Endothelial cell of umbilical vein (primary cell): Measurements from ENCODE around the gene ARF1. TPM values are rescaled to one million over a fixed set of nuclear protein-coding genes. Genes with fewer than 3 reads are reported as not detected.
"Not testable (repeated sequence)": the region's sequence is repeated elsewhere in the genome, so short reads cannot be mapped to it uniquely, and the experiment has no call there.

Experiments
- BruUV-seq: library from RNA; stranded (reverse); fragments of 400-500 nt; replicated peaks from 2 replicates; lab custom pipeline; 2021; lab: Mats Ljungman, UMichigan
- CTCF ChIA-PET: fragments of 300-600, 350-600 bp; sonication (Branson Sonifier 250); formaldehyde crosslinking; loops from one replicate; lab custom pipeline; 2021; ENCODE audit warnings: antibody characterized with exemption, inconsistent platforms; lab: Charles Lee
- POLR2A ChIA-PET: fragments of 300-600, 350-600 bp; sonication (Branson Sonifier 250); formaldehyde crosslinking; loops from one replicate; lab custom pipeline; 2021; ENCODE audit warnings: antibody characterized with exemption, inconsistent platforms; lab: Charles Lee
- DNase-seq: peaks from one replicate; pipeline ENCODE4 v3.0.0-alpha.2; 2011; ENCODE audit warnings: low read depth, low spot score
- FAIRE-seq: peaks from 2 replicates; lab custom pipeline; 2011; peaks lifted over from hg19 to GRCh38; lab: Jason Lieb, UNC
- H2AFZ ChIP-seq: 2 replicates; pipeline ENCODE4 v1.6.0; 2012; ENCODE audit warnings: low read depth, low read length, control low read depth, inconsistent platforms
- H3K27ac ChIP-seq: 2 replicates; pipeline ENCODE4 v1.5.1; 2011; ENCODE audit warnings: low read depth, mild to moderate bottlenecking, control low read depth, low read length, moderate library complexity; ENCODE audit not compliant: insufficient read depth
- H3K27me3 ChIP-seq, 2 experiments: 2 replicates each; pipeline versions ENCODE4 v1.6.0 to v1.6.1; 2011; ENCODE audit warnings: low read length in 2 of 2, mixed read lengths in 1 of 2; ENCODE audit not compliant: control insufficient read depth in 2 of 2, insufficient read depth in 2 of 2
- H3K36me3 ChIP-seq, 2 experiments: 2 replicates in 1 of 2; 3 replicates in 1 of 2; pipeline ENCODE4 v1.5.1; 2011; ENCODE audit warnings: low read length in 2 of 2, mild to moderate bottlenecking in 1 of 2, moderate library complexity in 1 of 2; ENCODE audit not compliant: control insufficient read depth in 2 of 2, insufficient read depth in 2 of 2; ENCODE audit errors: extremely low read depth in 1 of 2
- H3K4me1 ChIP-seq: 3 replicates; pipeline ENCODE4 v1.5.1; 2011; ENCODE audit warnings: mild to moderate bottlenecking, low read length; ENCODE audit not compliant: control insufficient read depth, insufficient read depth; ENCODE audit errors: extremely low read depth
- H3K4me2 ChIP-seq: 2 replicates; pipeline ENCODE4 v1.6.1; 2011; ENCODE audit warnings: low read length, control low read depth, mixed read lengths; ENCODE audit not compliant: insufficient read depth
- H3K4me3 ChIP-seq, 3 experiments: fragments of 200-600 bp in 1 of 3; sonication (generic), shearing (Covaris generic) in 1 of 3; replicated peaks in 1 of 3; 2 replicates each; pipeline ENCODE4 v1.5.1; 2011 to 2016; ENCODE audit warnings: control low read depth in 3 of 3, low read length in 3 of 3, mild to moderate bottlenecking in 2 of 3, inconsistent platforms in 1 of 3, low read depth in 1 of 3, moderate library complexity in 1 of 3; ENCODE audit not compliant: insufficient read depth in 1 of 3
- H3K79me2 ChIP-seq: 2 replicates; pipeline ENCODE4 v1.6.0; 2012; ENCODE audit warnings: low read length, inconsistent platforms; ENCODE audit not compliant: control insufficient read depth, insufficient read depth
- H3K9ac ChIP-seq: replicated peaks from 2 replicates; pipeline ENCODE3; 2011; ENCODE audit warnings: low read length, control low read depth; ENCODE audit not compliant: insufficient read depth; ENCODE audit errors: extremely low read depth
- H3K9me1 ChIP-seq: replicated peaks from 3 replicates; pipeline ENCODE4 v1.6.0; 2011; ENCODE audit warnings: mild to moderate bottlenecking, low read length; ENCODE audit not compliant: control insufficient read depth, insufficient read depth; ENCODE audit errors: extremely low read depth
- H3K9me3 ChIP-seq: replicated peaks from 2 replicates; pipeline ENCODE4 v1.5.1; 2012; ENCODE audit warnings: low read length, inconsistent platforms; ENCODE audit not compliant: control insufficient read depth, insufficient read depth
- H4K20me1 ChIP-seq: replicated peaks from 2 replicates; pipeline ENCODE3; 2011; ENCODE audit warnings: mild to moderate bottlenecking, low read length; ENCODE audit not compliant: control insufficient read depth, insufficient read depth; ENCODE audit errors: extremely low read depth
- CTCF ChIP-seq, 2 donors: IDR thresholded peaks; 1 replicate in 1 of 2; 2 replicates in 1 of 2; pipeline ENCODE4 v1.5.1; 2011; ENCODE audit warnings: low read length in 2 of 2, mild to moderate bottlenecking in 2 of 2, moderate library complexity in 2 of 2, control low read depth in 1 of 2, inconsistent platforms in 1 of 2, low read depth in 1 of 2; ENCODE audit not compliant: insufficient read depth in 1 of 2; ENCODE audit errors: extremely low read depth in 1 of 2
- EZH2 ChIP-seq: IDR thresholded peaks from 2 replicates; pipeline ENCODE4 v1.6.1; 2012; ENCODE audit warnings: borderline replicate concordance, low read depth, mild to moderate bottlenecking, moderate library complexity, low read length, inconsistent platforms; ENCODE audit not compliant: severe bottlenecking
- FOS ChIP-seq: IDR thresholded peaks from 2 replicates; pipeline ENCODE4 v1.6.1; 2011; ENCODE audit warnings: mild to moderate bottlenecking, low read length, moderate library complexity, borderline replicate concordance; ENCODE audit not compliant: insufficient read depth
- GATA2 ChIP-seq: IDR thresholded peaks from 2 replicates; pipeline ENCODE4 v1.7.0; 2011; ENCODE audit warnings: low read depth, mild to moderate bottlenecking, moderate library complexity, mixed read lengths, low read length; ENCODE audit not compliant: insufficient read length, insufficient read depth
- JUN ChIP-seq: IDR thresholded peaks from 2 replicates; pipeline ENCODE4 v1.6.1; 2011; ENCODE audit warnings: borderline replicate concordance, low read depth; ENCODE audit not compliant: insufficient read length, insufficient read depth
- MAX ChIP-seq: IDR thresholded peaks from 2 replicates; pipeline ENCODE4 v1.6.1; 2011; ENCODE audit not compliant: insufficient read depth, insufficient read length
- MYC ChIP-seq: IDR thresholded peaks from one replicate; pipeline ENCODE4 v1.6.1; 2011; ENCODE audit warnings: mild to moderate bottlenecking, low read depth, low read length
- POLR2A ChIP-seq: IDR thresholded peaks from 2 replicates; pipeline ENCODE4 v1.6.1; 2012; ENCODE audit warnings: low read depth, mild to moderate bottlenecking, control low read depth, low read length
- POLR2AphosphoS5 ChIP-seq: IDR thresholded peaks from 2 replicates; pipeline ENCODE4 v1.6.1; 2012; ENCODE audit warnings: low read depth, mild to moderate bottlenecking, control low read depth, low read length, moderate library complexity; ENCODE audit not compliant: insufficient read depth
- dilution Hi-C: fragments of 300-500 bp; cut with MboI; formaldehyde crosslinking; loops from one replicate; pipeline ENCODE4 v1.15.0; 2019; ENCODE audit warnings: low sequenced_read_pairs; ENCODE audit not compliant: extremely low pct_ligation_motif_present
- intact Hi-C: fragments of 100-400 bp; cut with micrococcal nuclease; formaldehyde crosslinking; loops from one replicate; pipeline ENCODE4 v1.10.0; 2022
- polyA plus RNA-seq, 4 experiments: library from polyadenylated mRNA; depleted of rRNA in 3 of 4; stranded (reverse) in 3 of 4; unstranded in 1 of 4; fragments of >200 nt; gene quantifications; 2 replicates each; pipeline versions ENCODE4 v1.2.1 to v1.2.3, GENCODE V29; 2011 to 2012; ENCODE audit warnings: missing spikeins in 1 of 4
- total RNA-seq: library from RNA; stranded (reverse); gene quantifications from 2 replicates; pipeline ENCODE4 v1.2.3, GENCODE V29; 2021

Gene ARF1
- total and polyA plus RNA-seq, 2 donors (not counting 3 experiments of a cell fraction or from before 2014, with no cell fraction given), result 499 to 844 TPM

GRCh38 chr1:228110556-228110955 lies 28.0 kb downstream of the ARF1 start:
- ChIA-PET POLR2A (no interaction called here), CTCF (interaction anchor here (1.2 to 2.1 kb wide), 3 partner anchors 20 to 111 kb away, joined by 9 to 16 read pairs (median 10); no protein-coding TSS in a partner anchor)
- no peak overlapping the region for H2AFZ ChIP-seq
- H3K27me3 ChIP-seq, result no peaks in the 10 kb centered on the region
- no peaks in the 10 kb centered on the region for H4K20me1 ChIP-seq
- no peak overlapping the region for H3K27ac ChIP-seq
- BruUV-seq, result TSS peak; percentile 57
- intact Hi-C loops (no loop called here), dilution Hi-C loops (no loop called here)
- H3K9me1 ChIP-seq, result no peaks in the 10 kb centered on the region
- peaks cover 13% of the 10 kb centered on the region for H3K79me2 ChIP-seq
- no peak for FAIRE-seq
- H3K4me2 ChIP-seq, result no peak overlapping the region
- TF ChIP-seq MYC (no peak), GATA2 (no peak), POLR2AphosphoS5 (no peak), JUN (no peak), MAX (no peak), CTCF (IDR thresholded peaks at IDR 0.05; ENCODE audit: extremely low read depth in 1 of 2, insufficient read depth in 1 of 2, low read depth in 1 of 2, low read length in 2 of 2) (no peak), FOS (no peak), EZH2 (no peak), POLR2A (no peak)
- H3K4me1 ChIP-seq, result peaks cover 13% of the 10 kb centered on the region
- H3K9ac ChIP-seq, result no peak overlapping the region
- H3K9me3 ChIP-seq, result no peaks in the 10 kb centered on the region
- no peak overlapping the region for H3K4me3 ChIP-seq
- DNase-seq, result no peak
- peaks cover 0 to 8% of the 10 kb centered on the region in 2 experiments for H3K36me3 ChIP-seq

GRCh38 chr1:228111315-228111714 lies 28.8 kb downstream of the ARF1 start:
- H3K27me3 ChIP-seq, dilution Hi-C loops, H3K9ac ChIP-seq, intact Hi-C loops, DNase-seq, H3K27ac ChIP-seq, H3K36me3 ChIP-seq, CTCF ChIA-PET, H3K4me2 ChIP-seq, H2AFZ ChIP-seq, H4K20me1 ChIP-seq, BruUV-seq, FAIRE-seq, H3K9me3 ChIP-seq, H3K9me1 ChIP-seq, H3K4me3 ChIP-seq, POLR2A ChIA-PET: not testable (repeated sequence)
- Histone ChIP-seq H3K4me1 (peaks cover 13% of the 10 kb centered on the region), H3K79me2 (peaks cover 13% of the 10 kb centered on the region)
